ENCODE results near the gene OSBPL7.

Gene OSBPL7

GRCh38 chr17:47763913-47764582, 57.5 kb downstream of the OSBPL7 start:
- DNase-seq (ENCODE audit: low read depth): no peak

GRCh38 chr17:47762728-47763127, 58.9 kb downstream of the OSBPL7 start:
- no peak for DNase-seq (ENCODE audit: low read depth)

GRCh38 chr17:47760409-47761140, 61.0 kb downstream of the OSBPL7 start:
- no peak for DNase-seq (ENCODE audit: low read depth)

GRCh38 chr17:47757386-47757785, 64.2 kb downstream of the OSBPL7 start:
- no peak for DNase-seq (ENCODE audit: low read depth)

All from stimulated activated CD8-positive, alpha-beta memory T cell treated with anti-CD3 and anti-CD28 coated beads, Interleukin-7, amount 100 ng/mL, for 24 hours (primary cell).